GM21576 (cell line): Measurements from ENCODE around the gene ZBTB9.

Source experiments
- ATAC-seq: cut with Tn5 transposase; IDR thresholded peaks from one replicate; pipeline ENCODE4 v1.9.1; 2021; ENCODE audit warnings: mild to moderate bottlenecking, moderate library complexity; ENCODE audit not compliant: unreplicated experiment

ZBTB9 gene

GRCh38 chr6:33418690-33419291 lies 35.6 kb upstream of the ZBTB9 start:
- ATAC-seq, result no peak

GRCh38 chr6:33419580-33420490 lies 34.5 kb upstream of the ZBTB9 start, which contains the start of gene SYNGAP1:
Gene SYNGAP1 (plus strand): TSS chr6:33420065. CDS start chr6:33420265, 200 bp downstream.
- no peak for ATAC-seq

- no peak for ATAC-seq
These were observed 33.7 kb upstream of the ZBTB9 start for GRCh38 chr6:33420491-33421343.

GRCh38 chr6:33421344-33421643 lies 33.1 kb upstream of the ZBTB9 start:
- no peak for ATAC-seq

GRCh38 chr6:33423777-33424176 lies 30.6 kb upstream of the ZBTB9 start:
- ATAC-seq, result no peak

- no peak for ATAC-seq
These were observed 29.3 kb upstream of the ZBTB9 start for GRCh38 chr6:33424855-33425667.

- ATAC-seq, result peak; percentile 39
These were observed 28.5 kb upstream of the ZBTB9 start for GRCh38 chr6:33425668-33426577.

GRCh38 chr6:33426590-33427511 lies 27.5 kb upstream of the ZBTB9 start:
- ATAC-seq, result no peak

- ATAC-seq, result no peak
These were observed 26.7 kb upstream of the ZBTB9 start for GRCh38 chr6:33427585-33428223.

- no peak for ATAC-seq
These were observed 26.0 kb upstream of the ZBTB9 start for GRCh38 chr6:33428224-33428965.

- ATAC-seq, result no peak
These were observed 25.2 kb upstream of the ZBTB9 start for GRCh38 chr6:33428966-33429749.

- no peak for ATAC-seq
These were observed 24.7 kb upstream of the ZBTB9 start for GRCh38 chr6:33429750-33430052.

GRCh38 chr6:33430334-33430733 lies 24.0 kb upstream of the ZBTB9 start:
- ATAC-seq, result no peak

GRCh38 chr6:33430991-33431879 lies 23.1 kb upstream of the ZBTB9 start:
- no peak for ATAC-seq

- no peak for ATAC-seq
These were observed 22.4 kb upstream of the ZBTB9 start for GRCh38 chr6:33431880-33432541.
